GM21528 (cell line): ENCODE data around the gene GC.
"Not testable (repeated sequence)": the region's sequence is repeated elsewhere in the genome, so short reads cannot be mapped to it uniquely, and the experiment has no call there.

ENCODE experiments used
- ATAC-seq: cut with Tn5 transposase; IDR thresholded peaks from one replicate; pipeline ENCODE4 v1.9.1; 2021; ENCODE audit warnings: mild to moderate bottlenecking, moderate library complexity; ENCODE audit not compliant: unreplicated experiment, low FRiP score

The GC gene

GRCh38 chr4:71768123-71768522, 15.8 kb downstream of the GC start:
- ATAC-seq, result no peak

DNA sequence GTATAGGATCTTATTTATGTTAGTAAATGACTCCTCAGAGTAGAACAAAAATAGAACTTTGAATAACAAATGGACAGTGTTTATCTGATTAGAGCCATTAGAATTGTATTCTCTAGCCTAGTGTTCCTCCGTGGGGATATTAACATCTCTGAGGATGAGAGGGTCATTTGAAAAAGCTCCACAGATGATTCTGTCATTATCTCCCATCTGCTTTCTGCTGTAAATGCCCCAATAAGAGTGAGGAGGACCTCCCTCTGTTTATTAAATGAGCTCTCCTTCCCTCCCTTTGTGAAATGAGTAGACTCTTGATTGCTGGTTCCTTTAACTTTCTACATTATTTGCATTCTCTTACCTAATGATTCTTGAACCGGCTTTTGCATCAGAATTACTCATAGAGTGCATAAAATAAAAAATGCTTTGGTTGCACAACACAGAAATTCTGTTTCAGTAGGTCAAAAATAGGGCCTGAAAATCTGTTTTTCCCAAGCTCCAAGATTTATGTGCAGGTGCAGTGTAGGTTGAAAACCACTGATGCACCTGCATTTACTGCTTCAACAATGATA, 18.0 kb downstream of the GC start:
- ATAC-seq, result no peak

GRCh38 chr4:71765350-71765749, 18.5 kb downstream of the GC start:
- ATAC-seq, result no peak

GRCh38 chr4:71752383-71753042, 31.4 kb downstream of the GC start:
- ATAC-seq, result no peak

DNA sequence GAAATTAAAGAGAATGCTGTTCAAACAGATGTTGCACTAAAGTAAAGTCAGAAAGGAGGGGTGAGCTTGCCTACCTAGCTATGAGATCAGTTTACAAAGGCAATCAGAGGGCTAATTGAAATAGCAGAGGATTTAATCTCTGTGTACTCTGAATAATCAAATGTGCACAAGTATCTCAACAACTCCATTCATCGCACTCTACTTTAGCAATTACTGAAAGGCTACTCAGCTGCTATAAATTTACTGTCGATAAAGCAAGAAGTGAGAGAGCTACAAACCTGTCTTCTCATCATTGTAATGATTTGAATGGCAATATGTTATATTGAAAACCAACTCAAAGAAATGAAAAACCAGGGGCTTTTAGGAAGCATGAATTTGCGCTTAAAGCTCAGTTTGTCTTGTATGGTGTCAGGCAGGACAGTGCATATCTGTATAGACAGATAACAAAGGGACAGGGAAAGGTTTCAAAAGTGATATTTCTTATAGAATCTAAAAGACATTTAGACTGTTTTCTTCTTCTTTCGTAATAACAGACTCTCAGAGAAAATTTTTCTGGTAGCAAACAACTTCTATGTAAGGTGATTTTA, 34.8 kb downstream of the GC start:
- no peak for ATAC-seq

DNA sequence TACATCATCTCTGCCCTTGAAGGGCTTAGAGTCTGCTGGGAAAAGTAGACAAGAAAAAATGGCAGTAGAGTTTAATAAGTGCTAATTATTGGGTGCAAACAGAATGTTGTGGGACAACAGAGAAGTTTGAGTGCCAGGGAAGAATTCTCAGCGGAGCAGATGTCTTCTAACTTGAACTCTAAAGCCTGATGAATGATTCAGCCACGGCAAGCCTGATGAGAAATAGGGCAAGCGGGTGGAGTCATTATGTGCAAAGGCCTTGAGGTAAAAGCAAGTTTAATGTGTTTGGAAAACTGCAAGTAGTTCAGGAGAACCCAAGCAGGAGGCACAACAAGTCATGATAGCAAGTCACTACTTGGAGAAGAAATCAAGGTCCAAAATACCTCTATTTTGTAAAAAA, 37.5 kb downstream of the GC start:
- no peak for ATAC-seq

DNA sequence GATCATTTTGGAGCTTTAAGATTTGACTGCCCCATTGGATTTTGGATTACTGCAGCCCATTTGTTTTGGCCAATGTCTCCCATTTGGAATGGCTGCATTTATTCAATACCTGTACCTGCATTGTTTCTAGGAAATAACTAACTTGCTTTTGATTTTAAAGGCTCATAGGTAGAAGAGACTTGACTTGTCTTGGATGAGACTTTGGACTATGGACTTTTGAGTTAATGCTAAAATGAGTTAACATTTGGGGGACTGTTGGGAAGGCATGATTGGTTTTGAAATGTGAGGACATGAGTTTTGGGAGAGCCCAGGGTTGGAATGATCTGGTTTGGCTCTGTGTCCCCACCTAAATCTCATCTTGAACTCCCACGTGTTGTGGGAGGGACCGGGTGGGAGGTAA, 45.1 kb downstream of the GC start:
- not testable (repeated sequence) for ATAC-seq

DNA sequence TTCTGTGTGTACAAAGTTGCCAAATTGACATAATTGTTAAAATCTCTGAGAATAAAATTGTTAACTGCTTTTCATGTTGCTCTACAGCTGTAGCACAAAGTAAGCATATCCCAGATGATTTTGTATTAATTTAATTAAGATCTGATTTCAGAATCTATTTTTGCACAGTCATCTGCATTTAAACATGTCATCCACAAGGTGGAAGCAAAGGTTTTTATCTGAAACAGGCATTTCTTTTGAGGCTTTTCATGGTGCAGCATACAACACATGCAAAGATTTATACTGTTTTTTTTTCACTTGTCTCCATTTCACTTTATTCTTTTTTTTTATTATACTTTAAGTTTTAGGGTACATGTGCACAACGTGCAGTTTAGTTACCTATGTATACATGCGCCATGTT, 51.2 kb downstream of the GC start:
- no peak for ATAC-seq

- no peak for ATAC-seq
These were observed 51.8 kb downstream of the GC start for GRCh38 chr4:71732066-71732465.

DNA sequence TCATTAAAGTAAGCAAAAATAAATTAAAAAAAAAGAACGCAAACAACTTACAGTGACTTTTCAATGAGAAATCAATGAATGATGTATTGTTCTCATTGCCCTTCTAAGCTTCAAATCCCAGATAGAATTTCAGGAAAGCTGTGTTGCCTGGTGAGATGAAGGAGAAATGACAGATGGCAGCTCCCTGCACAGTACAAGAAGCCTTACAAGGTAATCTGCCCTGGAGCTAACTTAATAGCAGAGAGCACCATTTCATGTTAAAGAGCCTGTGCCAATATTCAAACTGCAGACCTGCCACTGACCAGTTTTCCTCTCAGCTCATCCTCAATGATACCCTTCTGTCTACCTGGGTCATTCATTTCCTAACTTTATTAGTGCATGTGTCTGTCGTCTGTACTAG, 54.0 kb downstream of the GC start:
- no peak for ATAC-seq

- no peak for ATAC-seq
These were observed 70.2 kb downstream of the GC start for GRCh38 chr4:71713611-71714203.

GRCh38 chr4:71711985-71712348, 71.9 kb downstream of the GC start:
- no peak for ATAC-seq

- ATAC-seq, result no peak
These were observed 72.6 kb downstream of the GC start for GRCh38 chr4:71711044-71711984.

DNA sequence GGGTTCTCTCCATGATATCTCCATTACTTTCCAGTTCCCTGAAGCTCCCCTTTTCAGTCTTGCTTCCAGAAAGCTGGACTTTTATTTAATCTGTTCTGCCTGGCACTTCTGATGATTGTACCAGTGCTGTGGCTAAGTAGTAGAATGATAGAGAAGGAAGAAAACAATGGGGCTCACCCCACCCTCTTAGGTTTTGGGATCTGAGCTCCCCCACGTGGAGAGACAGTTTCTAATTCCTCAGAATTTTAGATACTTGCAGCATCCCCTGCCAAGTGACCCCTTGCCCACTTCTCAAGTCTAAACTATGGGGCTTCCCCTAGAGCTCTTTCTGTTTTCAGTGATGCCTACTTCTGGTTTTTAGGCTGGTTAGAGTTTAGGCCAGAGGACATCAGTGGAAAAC, 73.9 kb downstream of the GC start:
- ATAC-seq, result no peak

DNA sequence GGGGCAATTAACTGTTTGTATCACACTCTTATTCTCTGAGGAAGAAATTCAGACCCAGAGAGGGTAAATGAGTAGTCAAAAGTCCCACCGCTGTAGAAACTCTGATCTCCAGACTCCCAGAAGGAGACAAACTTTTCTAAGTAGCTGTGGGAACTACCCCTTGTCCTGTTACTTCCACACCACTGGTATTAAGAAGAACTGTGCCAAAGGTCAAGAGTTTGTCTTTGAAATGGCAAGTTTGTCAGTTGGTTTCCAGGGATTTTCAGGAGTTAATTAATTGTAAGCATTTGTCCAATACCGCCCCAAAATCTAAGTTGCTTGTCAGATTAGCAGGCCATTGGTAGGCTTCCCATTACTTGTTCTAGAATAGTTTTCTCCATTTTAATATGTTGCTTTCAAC, 85.7 kb downstream of the GC start:
- ATAC-seq, result no peak

DNA sequence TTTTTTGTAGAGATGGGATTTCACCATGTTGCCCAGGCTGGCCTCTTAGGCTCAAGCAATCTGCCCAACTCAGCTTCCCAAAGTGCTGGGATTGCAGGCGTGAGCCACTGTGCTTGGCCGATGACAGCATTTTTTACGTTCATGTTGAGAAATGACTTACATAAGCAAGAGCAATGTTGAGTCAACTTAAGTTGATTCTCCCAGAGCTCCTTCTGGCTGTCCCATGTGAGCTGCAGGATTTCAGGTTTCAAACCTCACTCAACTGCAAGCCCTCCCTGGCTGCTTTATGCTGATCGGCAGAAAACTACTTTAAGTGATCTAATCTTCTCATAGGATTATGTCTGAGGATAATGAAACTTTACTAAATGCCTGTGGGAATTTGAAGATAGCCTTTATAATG, 86.8 kb downstream of the GC start:
- no peak for ATAC-seq

DNA sequence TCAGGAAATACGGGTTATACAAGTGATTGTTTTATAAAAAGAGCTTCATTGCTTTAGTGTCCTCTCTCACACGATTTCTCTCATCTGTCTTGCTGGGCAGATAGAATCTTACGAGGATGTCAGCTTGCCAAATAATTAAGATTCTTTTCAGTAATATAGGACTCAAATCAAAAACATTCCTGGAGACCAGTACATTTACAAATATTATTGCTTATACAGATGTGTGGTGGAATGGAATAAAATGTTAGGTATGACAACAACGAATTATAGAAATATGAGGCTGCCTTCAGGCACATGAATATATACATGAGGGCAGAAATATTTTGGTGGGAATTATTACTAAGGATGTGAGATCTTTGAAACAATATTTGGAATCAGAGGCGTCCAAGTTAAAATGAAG, 88.9 kb downstream of the GC start:
- ATAC-seq, result no peak

DNA sequence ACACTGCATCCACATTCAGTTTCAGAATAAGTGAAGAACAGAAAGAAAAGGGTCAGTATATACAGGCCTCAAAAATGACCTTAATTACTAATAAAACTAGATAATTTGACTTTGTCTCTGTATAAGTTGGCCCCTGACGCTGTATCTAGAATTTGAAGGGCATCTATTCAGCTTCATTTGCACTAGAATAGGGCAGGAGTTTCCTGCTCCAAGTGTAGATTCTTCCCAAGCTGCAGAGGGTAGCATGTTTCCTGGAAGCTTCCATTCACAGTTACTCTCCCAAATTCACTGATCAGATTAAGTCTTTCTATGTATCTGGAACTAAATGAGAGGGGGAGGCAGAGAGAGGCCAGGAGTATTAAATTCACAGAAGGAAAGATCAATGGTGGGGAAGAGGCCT, 90.9 kb downstream of the GC start:
- no peak for ATAC-seq

DNA sequence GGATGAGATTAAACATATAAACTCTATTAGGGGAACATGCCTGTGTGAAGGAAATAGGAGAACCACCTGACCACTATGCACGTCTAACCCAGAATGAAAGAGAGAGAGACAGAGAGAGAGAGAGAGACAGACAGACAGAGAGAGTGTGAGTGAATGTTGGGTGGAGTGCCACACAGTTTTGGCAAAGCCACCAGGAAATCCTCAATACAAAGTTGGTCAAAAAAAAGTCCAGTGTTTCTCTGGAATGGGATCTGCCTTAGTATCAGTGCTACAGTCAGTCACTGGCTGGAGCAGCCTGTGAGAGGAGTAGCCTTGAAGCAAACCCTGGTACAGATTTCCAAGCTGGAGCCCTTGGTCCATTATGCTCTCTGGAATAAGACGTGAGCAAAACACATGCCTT, 91.7 kb downstream of the GC start:
- no peak for ATAC-seq
